GM21447 (cell line): ENCODE data around the gene CDH8.

Experiments used
- ATAC-seq: cut with Tn5 transposase; IDR thresholded peaks from one replicate; pipeline ENCODE4 v1.9.1; 2021; ENCODE audit not compliant: unreplicated experiment

Gene CDH8

DNA sequence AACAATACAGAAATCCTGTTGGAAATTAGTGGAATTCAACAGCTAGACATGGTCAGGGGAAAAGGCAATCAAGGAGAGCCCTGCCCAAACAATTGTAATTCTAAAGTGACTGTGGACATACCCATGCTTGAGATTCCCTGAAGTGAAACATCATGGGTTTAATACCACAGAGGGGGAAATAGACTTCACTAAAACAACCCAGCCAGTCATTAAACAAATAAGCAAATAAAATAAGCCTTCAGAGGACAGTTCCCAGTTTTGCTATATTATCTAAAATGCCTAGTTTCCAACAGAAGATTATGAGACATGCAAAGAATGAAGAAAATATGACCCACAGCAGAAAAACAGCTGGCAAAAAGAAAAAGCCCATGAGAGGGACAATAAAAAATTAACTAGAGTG lies 376.3 kb downstream of the CDH8 start:
- ATAC-seq = no peak

DNA sequence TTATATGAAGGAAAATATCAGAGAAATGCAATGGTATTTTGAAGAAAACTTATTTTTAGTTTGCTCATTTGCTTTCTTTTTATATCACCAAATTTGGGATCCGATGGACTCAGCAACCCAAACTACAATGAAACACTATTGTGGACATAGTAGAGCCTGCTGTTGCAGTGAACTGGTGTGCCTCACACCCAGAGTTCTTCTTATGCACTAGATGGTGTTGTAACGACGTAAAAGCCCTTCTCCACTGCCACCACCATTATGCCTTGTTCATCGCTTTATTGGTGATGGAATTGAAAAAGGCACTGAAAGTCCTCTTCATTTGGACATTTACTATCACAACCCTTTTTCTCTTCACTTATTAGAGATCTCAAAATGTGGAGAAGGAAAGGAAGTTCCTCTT lies 381.3 kb downstream of the CDH8 start:
- no peak for ATAC-seq

DNA sequence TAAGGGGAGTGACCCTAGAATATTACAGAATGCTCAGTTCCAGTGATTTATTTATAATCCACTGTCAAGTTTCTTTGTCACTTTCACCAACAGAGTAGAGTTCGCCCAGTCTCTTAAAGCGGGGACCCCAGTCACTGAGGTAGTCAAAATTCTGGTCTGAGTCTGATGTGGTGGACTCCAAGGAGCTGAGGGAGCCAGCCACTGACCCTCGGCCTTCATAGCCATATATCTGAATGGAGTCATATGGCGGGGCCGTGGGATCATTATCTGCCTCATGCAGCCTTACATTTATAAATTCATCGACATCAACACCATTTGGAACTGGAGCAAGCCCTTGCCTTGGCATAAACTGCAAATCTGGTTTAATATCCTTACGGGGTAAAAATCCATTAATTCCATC lies 382.7 kb downstream of the CDH8 start:
- no peak for ATAC-seq

DNA sequence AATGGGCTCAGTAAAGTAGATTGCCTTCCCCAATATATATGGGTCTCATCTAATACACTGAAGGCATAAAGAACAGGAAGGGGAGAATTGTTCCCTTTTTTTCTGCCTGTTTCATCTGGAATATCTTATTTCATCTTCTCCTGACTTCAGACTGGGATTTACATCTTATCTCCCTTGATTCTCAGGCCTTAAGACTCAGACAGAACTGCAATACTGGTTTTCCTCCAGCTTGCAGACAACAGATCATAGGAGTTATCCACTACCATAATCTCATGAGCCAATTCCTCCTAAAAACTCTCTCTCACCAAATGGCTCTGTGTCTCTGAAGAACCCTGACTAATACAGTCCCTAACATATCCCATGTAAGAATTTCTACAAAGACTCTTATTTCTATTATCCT lies 390.7 kb downstream of the CDH8 start:
- no peak for ATAC-seq

DNA sequence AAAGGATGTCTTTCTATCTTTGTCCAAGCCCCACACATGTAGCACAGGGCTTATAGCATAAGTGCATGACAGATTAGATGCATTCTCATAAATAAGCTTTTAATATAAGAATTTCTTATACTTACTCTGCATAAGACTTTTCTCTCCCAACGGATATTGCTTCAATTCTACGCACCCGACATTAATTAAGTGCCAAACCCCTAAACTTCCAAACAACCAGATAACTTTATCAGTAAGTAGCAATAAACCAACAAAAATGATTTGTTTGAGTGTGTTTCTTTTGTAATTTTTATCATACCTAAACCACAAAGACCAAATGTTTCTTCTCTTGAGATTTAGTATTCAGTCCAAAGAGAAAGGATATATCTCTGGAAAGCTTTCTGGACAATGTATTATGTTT lies 391.5 kb downstream of the CDH8 start:
- no peak for ATAC-seq

DNA sequence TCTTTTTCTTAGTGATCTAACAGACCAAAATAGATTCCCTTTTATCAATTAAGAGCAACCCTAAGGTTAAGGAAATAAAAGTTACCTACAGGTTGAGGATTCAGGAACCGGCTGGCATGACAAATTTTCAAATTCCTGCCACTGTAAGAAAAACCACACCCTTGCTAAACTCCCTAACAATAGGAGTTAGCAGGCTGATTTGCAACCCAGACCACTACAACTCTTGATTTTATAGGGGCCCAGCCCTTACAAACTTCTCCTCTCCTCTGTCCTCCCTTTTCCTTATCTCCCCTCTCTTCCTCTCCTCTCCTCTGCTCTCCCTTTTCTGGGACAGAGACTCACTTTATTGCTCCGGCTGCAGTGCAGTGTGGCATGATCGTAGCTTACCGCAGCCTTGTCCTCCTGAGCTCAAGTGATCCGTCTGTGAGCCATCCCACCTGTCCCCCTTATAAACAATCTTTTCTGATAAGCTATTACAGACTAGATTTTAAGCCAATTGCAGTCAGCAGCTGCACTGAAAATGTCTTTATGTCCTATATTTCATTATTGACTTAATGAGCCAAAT lies 418.9 kb downstream of the CDH8 start:
- ATAC-seq = no peak

DNA sequence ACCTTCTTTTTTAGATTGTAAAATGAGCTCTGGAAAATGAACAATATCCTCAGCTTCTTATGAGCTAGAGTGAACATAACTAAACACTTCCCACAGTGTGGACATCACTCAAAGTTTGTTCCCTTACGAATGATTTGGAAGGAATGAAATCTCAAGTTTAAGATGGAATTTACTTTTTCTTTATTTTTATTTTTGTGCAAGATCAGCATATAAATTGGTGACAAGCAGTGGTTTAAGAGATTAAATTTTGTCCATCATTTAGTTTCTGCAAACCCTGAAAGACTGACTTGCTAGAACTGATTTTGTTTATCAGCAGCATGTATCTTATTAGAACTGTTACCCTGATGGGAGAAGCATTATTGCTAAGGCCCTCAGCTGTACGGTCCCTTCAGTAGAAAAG lies 420.1 kb downstream of the CDH8 start:
- no peak for ATAC-seq

DNA sequence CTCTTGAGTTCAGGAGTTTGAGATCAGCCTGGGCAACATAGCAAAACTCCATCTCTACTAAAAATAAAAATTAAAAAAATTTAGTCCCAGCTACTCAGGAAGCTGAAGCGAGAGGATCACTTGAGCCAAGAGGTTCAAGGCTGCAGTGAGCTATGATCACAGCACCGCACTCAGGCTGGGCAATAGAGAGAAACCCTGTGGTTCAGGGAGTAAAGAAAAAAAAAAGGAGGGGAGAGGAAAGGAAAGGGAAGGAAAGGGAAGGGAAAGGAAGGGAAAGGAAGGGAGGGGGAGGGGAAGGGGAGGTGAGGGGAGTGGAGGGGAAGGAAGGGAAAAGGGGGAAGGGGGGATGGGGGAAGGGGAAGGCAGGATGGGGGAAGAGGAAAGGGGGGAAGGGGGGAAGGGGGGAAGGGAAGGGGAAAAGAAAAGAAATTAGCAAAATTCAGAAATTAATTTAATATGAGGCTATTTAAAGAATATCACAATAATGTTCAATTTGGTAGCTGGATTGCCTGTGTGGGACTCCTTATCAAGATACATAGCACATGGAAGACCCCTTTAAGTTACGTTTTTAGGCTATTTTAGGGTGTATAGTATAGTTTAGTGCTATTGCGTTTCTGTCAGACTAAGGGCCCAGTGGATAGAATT lies 424.3 kb downstream of the CDH8 start:
- no peak for ATAC-seq

DNA sequence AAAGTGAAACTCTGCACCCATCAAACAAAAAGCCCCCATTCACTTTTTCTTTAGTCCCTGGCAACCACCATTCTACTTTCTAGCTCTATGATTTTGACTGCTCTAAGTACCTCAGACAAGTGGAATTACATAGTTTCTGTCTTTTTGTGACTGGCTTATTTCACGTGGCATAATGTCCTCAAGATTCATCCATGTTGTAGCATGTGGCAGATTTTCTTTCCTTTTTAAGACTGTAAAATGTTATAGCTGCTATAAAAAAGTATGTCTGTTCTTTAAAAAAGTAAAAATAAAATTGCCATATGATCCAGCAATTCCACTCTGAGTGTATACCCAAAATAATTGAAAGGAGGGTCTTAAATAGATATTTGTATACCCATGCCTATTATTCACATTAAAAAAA lies 429.7 kb downstream of the CDH8 start:
- no peak for ATAC-seq
